Endothelial cell of umbilical vein (primary cell): Measurements from ENCODE around the gene NME7. TPM values are rescaled to one million over a fixed set of nuclear protein-coding genes. Genes with fewer than 3 reads are reported as not detected.
A peak's percentile ranks its signal among the peaks of the same experiment; 100 is the strongest.

Experiments
- BruUV-seq: library from RNA; stranded (reverse); fragments of 400-500 nt; replicated peaks from 2 replicates; lab custom pipeline; 2021; lab: Mats Ljungman, UMichigan
- CTCF ChIA-PET: fragments of 300-600, 350-600 bp; sonication (Branson Sonifier 250); formaldehyde crosslinking; loops from one replicate; lab custom pipeline; 2021; ENCODE audit warnings: antibody characterized with exemption, inconsistent platforms; lab: Charles Lee
- POLR2A ChIA-PET: fragments of 300-600, 350-600 bp; sonication (Branson Sonifier 250); formaldehyde crosslinking; loops from one replicate; lab custom pipeline; 2021; ENCODE audit warnings: antibody characterized with exemption, inconsistent platforms; lab: Charles Lee
- DNase-seq: peaks from one replicate; pipeline ENCODE4 v3.0.0-alpha.2; 2011; ENCODE audit warnings: low read depth, low spot score
- FAIRE-seq: peaks from 2 replicates; lab custom pipeline; 2011; peaks lifted over from hg19 to GRCh38; lab: Jason Lieb, UNC
- H2AFZ ChIP-seq: 2 replicates; pipeline ENCODE4 v1.6.0; 2012; ENCODE audit warnings: low read depth, low read length, control low read depth, inconsistent platforms
- H3K27ac ChIP-seq: 2 replicates; pipeline ENCODE4 v1.5.1; 2011; ENCODE audit warnings: low read depth, mild to moderate bottlenecking, control low read depth, low read length, moderate library complexity; ENCODE audit not compliant: insufficient read depth
- H3K27me3 ChIP-seq, 2 experiments: 2 replicates each; pipeline versions ENCODE4 v1.6.0 to v1.6.1; 2011; ENCODE audit warnings: low read length in 2 of 2, mixed read lengths in 1 of 2; ENCODE audit not compliant: control insufficient read depth in 2 of 2, insufficient read depth in 2 of 2
- H3K36me3 ChIP-seq, 2 experiments: 2 replicates in 1 of 2; 3 replicates in 1 of 2; pipeline ENCODE4 v1.5.1; 2011; ENCODE audit warnings: low read length in 2 of 2, mild to moderate bottlenecking in 1 of 2, moderate library complexity in 1 of 2; ENCODE audit not compliant: control insufficient read depth in 2 of 2, insufficient read depth in 2 of 2; ENCODE audit errors: extremely low read depth in 1 of 2
- H3K4me1 ChIP-seq: 3 replicates; pipeline ENCODE4 v1.5.1; 2011; ENCODE audit warnings: mild to moderate bottlenecking, low read length; ENCODE audit not compliant: control insufficient read depth, insufficient read depth; ENCODE audit errors: extremely low read depth
- H3K4me2 ChIP-seq: 2 replicates; pipeline ENCODE4 v1.6.1; 2011; ENCODE audit warnings: low read length, control low read depth, mixed read lengths; ENCODE audit not compliant: insufficient read depth
- H3K4me3 ChIP-seq, 3 experiments: fragments of 200-600 bp in 1 of 3; sonication (generic), shearing (Covaris generic) in 1 of 3; replicated peaks in 1 of 3; 2 replicates each; pipeline ENCODE4 v1.5.1; 2011 to 2016; ENCODE audit warnings: control low read depth in 3 of 3, low read length in 3 of 3, mild to moderate bottlenecking in 2 of 3, inconsistent platforms in 1 of 3, low read depth in 1 of 3, moderate library complexity in 1 of 3; ENCODE audit not compliant: insufficient read depth in 1 of 3
- H3K79me2 ChIP-seq: 2 replicates; pipeline ENCODE4 v1.6.0; 2012; ENCODE audit warnings: low read length, inconsistent platforms; ENCODE audit not compliant: control insufficient read depth, insufficient read depth
- H3K9ac ChIP-seq: replicated peaks from 2 replicates; pipeline ENCODE3; 2011; ENCODE audit warnings: low read length, control low read depth; ENCODE audit not compliant: insufficient read depth; ENCODE audit errors: extremely low read depth
- H3K9me1 ChIP-seq: replicated peaks from 3 replicates; pipeline ENCODE4 v1.6.0; 2011; ENCODE audit warnings: mild to moderate bottlenecking, low read length; ENCODE audit not compliant: control insufficient read depth, insufficient read depth; ENCODE audit errors: extremely low read depth
- H3K9me3 ChIP-seq: replicated peaks from 2 replicates; pipeline ENCODE4 v1.5.1; 2012; ENCODE audit warnings: low read length, inconsistent platforms; ENCODE audit not compliant: control insufficient read depth, insufficient read depth
- H4K20me1 ChIP-seq: replicated peaks from 2 replicates; pipeline ENCODE3; 2011; ENCODE audit warnings: mild to moderate bottlenecking, low read length; ENCODE audit not compliant: control insufficient read depth, insufficient read depth; ENCODE audit errors: extremely low read depth
- CTCF ChIP-seq, 2 donors: IDR thresholded peaks; 1 replicate in 1 of 2; 2 replicates in 1 of 2; pipeline ENCODE4 v1.5.1; 2011; ENCODE audit warnings: low read length in 2 of 2, mild to moderate bottlenecking in 2 of 2, moderate library complexity in 2 of 2, control low read depth in 1 of 2, inconsistent platforms in 1 of 2, low read depth in 1 of 2; ENCODE audit not compliant: insufficient read depth in 1 of 2; ENCODE audit errors: extremely low read depth in 1 of 2
- EZH2 ChIP-seq: IDR thresholded peaks from 2 replicates; pipeline ENCODE4 v1.6.1; 2012; ENCODE audit warnings: borderline replicate concordance, low read depth, mild to moderate bottlenecking, moderate library complexity, low read length, inconsistent platforms; ENCODE audit not compliant: severe bottlenecking
- FOS ChIP-seq: IDR thresholded peaks from 2 replicates; pipeline ENCODE4 v1.6.1; 2011; ENCODE audit warnings: mild to moderate bottlenecking, low read length, moderate library complexity, borderline replicate concordance; ENCODE audit not compliant: insufficient read depth
- MAX ChIP-seq: IDR thresholded peaks from 2 replicates; pipeline ENCODE4 v1.6.1; 2011; ENCODE audit not compliant: insufficient read depth, insufficient read length
- POLR2A ChIP-seq: IDR thresholded peaks from 2 replicates; pipeline ENCODE4 v1.6.1; 2012; ENCODE audit warnings: low read depth, mild to moderate bottlenecking, control low read depth, low read length
- POLR2AphosphoS5 ChIP-seq: IDR thresholded peaks from 2 replicates; pipeline ENCODE4 v1.6.1; 2012; ENCODE audit warnings: low read depth, mild to moderate bottlenecking, control low read depth, low read length, moderate library complexity; ENCODE audit not compliant: insufficient read depth
- dilution Hi-C: fragments of 300-500 bp; cut with MboI; formaldehyde crosslinking; loops from one replicate; pipeline ENCODE4 v1.15.0; 2019; ENCODE audit warnings: low sequenced_read_pairs; ENCODE audit not compliant: extremely low pct_ligation_motif_present
- intact Hi-C: fragments of 100-400 bp; cut with micrococcal nuclease; formaldehyde crosslinking; loops from one replicate; pipeline ENCODE4 v1.10.0; 2022
- polyA plus RNA-seq, 4 experiments: library from polyadenylated mRNA; depleted of rRNA in 3 of 4; stranded (reverse) in 3 of 4; unstranded in 1 of 4; fragments of >200 nt; gene quantifications; 2 replicates each; pipeline versions ENCODE4 v1.2.1 to v1.2.3, GENCODE V29; 2011 to 2012; ENCODE audit warnings: missing spikeins in 1 of 4
- total RNA-seq: library from RNA; stranded (reverse); gene quantifications from 2 replicates; pipeline ENCODE4 v1.2.3, GENCODE V29; 2021

The NME7 gene
- total and polyA plus RNA-seq, 2 donors (not counting 3 experiments of a cell fraction or from before 2014, with no cell fraction given): 16.5 to 25.3 TPM

GRCh38 chr1:169249611-169250010 is 118.0 kb downstream of the NME7 start:
- BruUV-seq: no TSS peak
- dilution Hi-C loops: no loop called here
- no peak for TF ChIP-seq MAX
- TF ChIP-seq EZH2: no peak
- TF ChIP-seq CTCF (IDR thresholded peaks at IDR 0.05; ENCODE audit: extremely low read depth in 1 of 2, insufficient read depth in 1 of 2, low read depth in 1 of 2, low read length in 2 of 2): no peak
- TF ChIP-seq POLR2A: no peak
- no peak for TF ChIP-seq POLR2AphosphoS5
- TF ChIP-seq FOS: no peak
- Histone ChIP-seq H3K4me1 (peaks cover 6% of the 10 kb centered on the region), H3K4me3 (peak overlapping the region in 1 of 3 experiments; percentile 23), H3K9ac (no peak overlapping the region), H3K27me3 (no peaks in the 10 kb centered on the region), H3K9me1 (no peaks in the 10 kb centered on the region), H3K9me3 (no peaks in the 10 kb centered on the region), H3K36me3 (no peaks in the 10 kb centered on the region), H4K20me1 (no peaks in the 10 kb centered on the region), H3K4me2 (peak overlapping the region; percentile 67), H2AFZ (no peak overlapping the region), H3K79me2 (no peaks in the 10 kb centered on the region), H3K27ac (no peak overlapping the region)
- ChIA-PET POLR2A (no interaction called here), CTCF (interaction anchor here (1.4 to 1.7 kb wide), 2 partner anchors 9 to 99 kb away, joined by 4 to 6 read pairs; no protein-coding TSS in a partner anchor)
- intact Hi-C loops: loop anchor here (1.0 to 5.0 kb wide), 2 partner anchors 38 to 143 kb away; partner anchors contain the start of gene ATP1B1
- DNase-seq (no peak), FAIRE-seq (no peak)
